ENCODE measurements around the gene STK26. TPM values are rescaled to one million over a fixed set of nuclear protein-coding genes. Genes with fewer than 3 reads are reported as not detected.
A peak's percentile ranks its signal among the peaks of the same experiment; 100 is the strongest.

Gene STK26
- total RNA-seq, 3 donors from 2014 or later (not counting 1 experiment from before 2014, with no cell fraction given): 62.5 to 81.0 (median 66.5) TPM

DNA sequence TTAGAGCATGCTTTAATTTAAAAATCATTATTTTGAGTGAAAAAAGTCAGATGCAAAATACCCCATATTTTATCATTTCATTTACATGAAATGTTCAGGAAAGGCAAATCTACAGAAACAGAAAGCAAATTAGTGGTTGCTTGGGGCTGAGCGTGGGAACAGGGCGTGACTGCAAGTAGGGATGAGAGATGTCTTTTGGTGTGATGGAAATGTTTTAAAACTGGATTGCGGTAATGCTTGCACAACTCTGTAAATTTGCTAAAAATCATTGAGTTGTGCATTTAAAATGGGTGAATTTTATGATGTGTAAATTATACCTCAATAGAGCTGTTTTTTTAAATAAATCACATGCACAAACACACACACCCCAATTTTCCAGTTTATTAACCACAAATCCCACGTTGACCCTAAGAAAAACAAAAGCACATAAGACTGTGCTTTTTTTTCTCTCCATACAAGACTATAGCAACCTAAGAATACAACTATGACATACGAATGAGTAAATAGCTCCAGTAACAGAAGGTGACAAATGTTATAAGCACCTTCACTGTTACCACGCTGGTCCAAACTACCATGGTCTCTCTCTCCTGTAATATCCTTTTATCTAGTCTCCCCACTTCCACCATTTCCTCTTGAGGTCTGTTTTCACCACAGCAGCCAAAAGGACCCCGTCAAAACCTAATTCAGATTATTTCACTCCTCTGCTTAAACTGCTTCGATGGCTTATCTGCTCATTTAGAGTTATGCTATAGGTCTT is 67.5 kb downstream of the STK26 start:
- Histone ChIP-seq H3K27me3 (ENCODE audit: control insufficient read depth, insufficient read depth, low read length) (no peaks in the 10 kb centered on the region), H3K36me3 (ENCODE audit: control insufficient read depth, insufficient read depth, low read length) (no peaks in the 10 kb centered on the region), H3K4me1 (ENCODE audit: control insufficient read depth, insufficient read depth, low read length) (peaks cover 3% of the 10 kb centered on the region), H3K4me3 (ENCODE audit: low read length) (no peak overlapping the region), H3K9me3 (ENCODE audit: control insufficient read depth, insufficient read depth, low read length) (no peaks in the 10 kb centered on the region), H3K27ac (ENCODE audit: low read length) (no peak overlapping the region)
- Mint-ChIP-seq H3K4me1 (peaks cover 6 to 13% of the 10 kb centered on the region in 2 donors), H3K4me3 (no peak overlapping the region), H3K27me3 (ENCODE audit: low read depth in 2 of 2) (peaks cover 0 to 21% of the 10 kb centered on the region in 2 donors), H3K36me3 (no peaks in the 10 kb centered on the region), H3K27ac (no peak overlapping the region), H3K9me3 (no peaks in the 10 kb centered on the region)
- WGBS (ENCODE audit: insufficient coverage): 26% methylated on average over 6 of the region's 8 CpGs
- ATAC-seq (peak in 1 of 3 donors; percentile 34), DNase-seq (no peak)
- TF ChIP-seq, protein P1, sequence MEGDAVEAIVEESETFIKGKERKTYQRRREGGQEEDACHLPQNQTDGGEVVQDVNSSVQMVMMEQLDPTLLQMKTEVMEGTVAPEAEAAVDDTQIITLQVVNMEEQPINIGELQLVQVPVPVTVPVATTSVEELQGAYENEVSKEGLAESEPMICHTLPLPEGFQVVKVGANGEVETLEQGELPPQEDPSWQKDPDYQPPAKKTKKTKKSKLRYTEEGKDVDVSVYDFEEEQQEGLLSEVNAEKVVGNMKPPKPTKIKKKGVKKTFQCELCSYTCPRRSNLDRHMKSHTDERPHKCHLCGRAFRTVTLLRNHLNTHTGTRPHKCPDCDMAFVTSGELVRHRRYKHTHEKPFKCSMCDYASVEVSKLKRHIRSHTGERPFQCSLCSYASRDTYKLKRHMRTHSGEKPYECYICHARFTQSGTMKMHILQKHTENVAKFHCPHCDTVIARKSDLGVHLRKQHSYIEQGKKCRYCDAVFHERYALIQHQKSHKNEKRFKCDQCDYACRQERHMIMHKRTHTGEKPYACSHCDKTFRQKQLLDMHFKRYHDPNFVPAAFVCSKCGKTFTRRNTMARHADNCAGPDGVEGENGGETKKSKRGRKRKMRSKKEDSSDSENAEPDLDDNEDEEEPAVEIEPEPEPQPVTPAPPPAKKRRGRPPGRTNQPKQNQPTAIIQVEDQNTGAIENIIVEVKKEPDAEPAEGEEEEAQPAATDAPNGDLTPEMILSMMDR (IDR thresholded peaks at IDR 0.05): no peak
- intact Hi-C loops (cut with micrococcal nuclease): no loop called here

DNA sequence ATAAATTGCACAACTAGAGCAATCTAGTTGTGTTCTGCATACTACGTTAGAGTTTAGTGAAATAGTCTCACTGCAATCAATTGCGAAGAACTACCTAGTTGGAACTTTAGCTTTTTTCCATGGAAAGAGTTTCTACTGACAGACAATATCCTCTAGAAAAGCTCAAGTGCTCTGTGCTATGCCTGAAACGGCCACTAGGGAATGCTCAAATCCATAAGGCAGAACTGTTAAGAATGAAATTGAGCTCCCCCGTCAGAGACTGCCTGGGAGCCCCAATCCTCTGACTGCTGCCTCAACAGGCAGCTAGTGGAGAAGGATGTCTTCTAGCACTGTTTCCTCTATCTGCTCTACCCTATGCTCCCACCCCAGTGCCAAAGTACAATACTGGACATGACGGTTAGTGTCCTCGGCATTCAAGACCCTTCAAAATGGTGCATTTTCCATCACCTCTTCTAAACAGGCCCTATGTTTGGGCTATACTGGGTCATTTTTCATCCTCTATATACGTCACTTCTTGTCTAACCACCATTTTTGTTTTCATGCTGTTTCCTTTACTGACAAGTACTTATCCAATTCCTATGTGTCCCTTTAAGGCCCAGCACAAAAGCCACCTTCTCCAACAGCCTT is 69.5 kb downstream of the STK26 start:
- ATAC-seq (peak; percentile 67 to 88 (median 84)), DNase-seq (peak; percentile 16 to 75)
- Mint-ChIP-seq H3K9me3 (no peaks in the 10 kb centered on the region), H3K4me3 (no peak overlapping the region), H3K27me3 (ENCODE audit: low read depth in 2 of 2) (peaks cover 0 to 30% of the 10 kb centered on the region in 2 donors), H3K36me3 (no peaks in the 10 kb centered on the region), H3K4me1 (peaks cover 6 to 13% of the 10 kb centered on the region in 2 donors), H3K27ac (no peak overlapping the region)
- Histone ChIP-seq H3K36me3 (ENCODE audit: control insufficient read depth, insufficient read depth, low read length) (no peaks in the 10 kb centered on the region), H3K27me3 (ENCODE audit: control insufficient read depth, insufficient read depth, low read length) (no peaks in the 10 kb centered on the region), H3K4me3 (ENCODE audit: low read length) (no peak overlapping the region), H3K9me3 (ENCODE audit: control insufficient read depth, insufficient read depth, low read length) (no peaks in the 10 kb centered on the region), H3K4me1 (ENCODE audit: control insufficient read depth, insufficient read depth, low read length) (peaks cover 3% of the 10 kb centered on the region), H3K27ac (ENCODE audit: low read length) (no peak overlapping the region)
- intact Hi-C loops (cut with micrococcal nuclease): loop anchor here (2.0 kb wide), 1 partner anchor 126 kb away; the partner anchor contains the start of gene RAP2C
- TF ChIP-seq, protein P1 (IDR thresholded peaks at IDR 0.05): peak; percentile 49
- WGBS (ENCODE audit: insufficient coverage): 54% methylated on average over 7 of the region's 7 CpGs

DNA sequence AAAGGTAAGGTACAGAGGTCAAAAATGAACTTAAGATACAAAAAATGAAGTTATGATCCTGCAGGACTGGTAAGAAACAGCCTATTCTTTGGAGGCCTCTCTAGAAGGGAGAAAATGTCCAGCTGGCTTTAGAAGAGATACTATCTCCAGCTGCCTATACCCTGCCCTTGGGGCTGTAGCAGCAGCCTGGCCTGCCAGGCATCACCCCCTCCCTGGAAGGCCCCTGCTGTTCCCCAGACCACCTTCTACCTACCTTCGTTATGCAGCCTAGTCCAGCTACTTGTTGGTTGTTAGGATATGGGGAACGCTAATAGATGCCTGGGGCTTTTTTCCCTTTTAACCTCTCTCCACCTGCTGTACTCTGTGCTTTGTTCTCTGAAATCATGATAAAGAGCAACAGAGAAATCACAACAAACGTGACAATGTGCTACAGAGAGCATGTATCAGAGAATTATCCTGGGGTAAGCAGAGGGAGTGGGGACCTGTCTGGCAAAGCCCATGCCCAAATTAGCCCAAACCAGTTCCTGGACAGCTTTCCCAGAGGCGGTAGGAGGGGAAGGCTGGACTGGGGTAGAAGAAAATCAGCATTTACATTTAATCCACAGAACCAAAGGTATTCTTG is 70.2 kb downstream of the STK26 start:
- Histone ChIP-seq H3K4me1 (ENCODE audit: control insufficient read depth, insufficient read depth, low read length) (peaks cover 3% of the 10 kb centered on the region), H3K27me3 (ENCODE audit: control insufficient read depth, insufficient read depth, low read length) (no peaks in the 10 kb centered on the region), H3K36me3 (ENCODE audit: control insufficient read depth, insufficient read depth, low read length) (no peaks in the 10 kb centered on the region), H3K4me3 (ENCODE audit: low read length) (no peak overlapping the region), H3K27ac (ENCODE audit: low read length) (no peak overlapping the region), H3K9me3 (ENCODE audit: control insufficient read depth, insufficient read depth, low read length) (no peaks in the 10 kb centered on the region)
- Mint-ChIP-seq H3K27ac (no peak overlapping the region), H3K4me1 (peaks cover 6 to 13% of the 10 kb centered on the region in 2 donors), H3K4me3 (no peak overlapping the region), H3K9me3 (no peaks in the 10 kb centered on the region), H3K36me3 (no peaks in the 10 kb centered on the region), H3K27me3 (ENCODE audit: low read depth in 2 of 2) (peaks cover 3 to 33% of the 10 kb centered on the region in 2 donors)
- ATAC-seq (no peak), DNase-seq (no peak)
- TF ChIP-seq, protein P1 (IDR thresholded peaks at IDR 0.05): no peak
- intact Hi-C loops (cut with micrococcal nuclease): loop anchor here (2.0 kb wide), 1 partner anchor 125 kb away; the partner anchor contains the start of gene RAP2C
- 96% methylated on average over 2 of the region's 4 CpGs for WGBS (ENCODE audit: insufficient coverage)

Data from natural killer cell (primary cell).